ENCODE data around the gene NME7.

GRCh38 chr1:169250022-169250421 is 117.6 kb downstream of the NME7 start:
- TF ChIP-seq CTCF (IDR thresholded peaks at IDR 0.05 in 2 of 3, conservative IDR thresholded peaks at IDR 0.05 in 1 of 3; ENCODE audit: borderline replicate concordance in 1 of 3, insufficient read depth in 1 of 3, low read depth in 2 of 3, low read length in 2 of 3), result no peak
- TF ChIP-seq POLR2A (IDR thresholded peaks at IDR 0.05; ENCODE audit: borderline replicate concordance, extremely low read depth, insufficient read depth, insufficient read length), result no peak
- TF ChIP-seq SRF (IDR thresholded peaks at IDR 0.05; ENCODE audit: low read depth), result no peak
- no peak for TF ChIP-seq EZH2 (IDR thresholded peaks at IDR 0.05)
- TF ChIP-seq ATF3 (IDR thresholded peaks at IDR 0.05), result no peak
- TF ChIP-seq EZH2phosphoT487 (IDR thresholded peaks at IDR 0.05; ENCODE audit: borderline replicate concordance), result no peak
- TF ChIP-seq ZBTB33 (IDR thresholded peaks at IDR 0.05; ENCODE audit: extremely low read depth, insufficient replicate concordance, low read length), result no peak
- no peak for TF ChIP-seq MAX (IDR thresholded peaks at IDR 0.05)
- no peak for TF ChIP-seq RAD21 (IDR thresholded peaks at IDR 0.05; ENCODE audit: low read depth)
- TF ChIP-seq TCF7L2 (IDR thresholded peaks at IDR 0.05; ENCODE audit: borderline replicate concordance, extremely low read depth, insufficient read depth, insufficient read length), result no peak
